ENCODE data around the gene ABHD14A. TPM values are rescaled to one million over a fixed set of nuclear protein-coding genes. Genes with fewer than 3 reads are reported as not detected.
A peak's percentile ranks its signal among the peaks of the same experiment; 100 is the strongest.

The ABHD14A gene
- total and polyA plus RNA-seq, 2 of the 13 experiments (the other 11 are each of a cell fraction or from before 2014, with no cell fraction given): 29.5 to 46.9 TPM

- peak; percentile 36; the same call in 1 of the 2 replicates for TF ChIP-seq MTF1 (CRISPR knock-in tag; IDR thresholded peaks at IDR 0.05)
- TF ChIP-seq ZNF772 (CRISPR knock-in tag; IDR thresholded peaks at IDR 0.05): peak; percentile 60
- TF ChIP-seq ZNF350 (CRISPR knock-in tag; IDR thresholded peaks at IDR 0.05; ENCODE audit: borderline replicate concordance, low read depth): peak; percentile 97; the same call in 1 of the 2 replicates
- TF ChIP-seq PHF5A (CRISPR knock-in tag; IDR thresholded peaks at IDR 0.05; ENCODE audit: low read depth, unreplicated experiment): peak; percentile 23
- peak; percentile 53; the same call in 1 of the 2 replicates for TF ChIP-seq ZBTB46 (CRISPR knock-in tag; IDR thresholded peaks at IDR 0.05; ENCODE audit: borderline replicate concordance)
- TF ChIP-seq GPBP1L1 (CRISPR knock-in tag; IDR thresholded peaks at IDR 0.05): no peak
- TF ChIP-seq HOXA9 (CRISPR knock-in tag; IDR thresholded peaks at IDR 0.05; ENCODE audit: borderline replicate concordance): no peak
- TF ChIP-seq STAG1 (CRISPR knock-in tag; IDR thresholded peaks at IDR 0.05): no peak
- TF ChIP-seq ZNF10 (CRISPR knock-in tag; IDR thresholded peaks at IDR 0.05; ENCODE audit: borderline replicate concordance, low read depth): no peak
- no peak for TF ChIP-seq ATAD3A (CRISPR knock-in tag; IDR thresholded peaks at IDR 0.05)
- TF ChIP-seq ZNF142 (CRISPR knock-in tag; IDR thresholded peaks at IDR 0.05): peak; percentile 77; the same call in 1 of the 2 replicates
- no peak for TF ChIP-seq HNRNPH1 (optimal IDR thresholded peaks at IDR 0.05; ENCODE audit: low read depth, low read length)
- peak; percentile 89; the same call in 2 of the 3 replicates for TF ChIP-seq MXI1 (IDR thresholded peaks at IDR 0.05; ENCODE audit: borderline replicate concordance, low read depth, low read length)
Measured at GRCh38 chr3:51995346-51996163, 20.7 kb downstream of the ABHD14A start, which contains the start of gene RPL29 (continued).

Measured in HepG2 (cell line).